Keratinocyte (primary cell): Measurements from ENCODE around the gene MTR. TPM values are rescaled to one million over a fixed set of nuclear protein-coding genes. Genes with fewer than 3 reads are reported as not detected.

Source experiments
- DNase-seq: peaks from one replicate; pipeline ENCODE4 v3.0.0-alpha.2; 2011; ENCODE audit warnings: low read depth, missing footprints, low spot score
- FAIRE-seq: peaks from 2 replicates; lab custom pipeline; 2011; peaks lifted over from hg19 to GRCh38; lab: Jason Lieb, UNC
- H2AFZ ChIP-seq: 2 replicates; pipeline ENCODE4 v1.6.0; 2012; ENCODE audit warnings: low read length, control low read depth, inconsistent platforms; ENCODE audit not compliant: control insufficient read depth
- H3K27ac ChIP-seq: 2 replicates; pipeline ENCODE4 v1.5.1; 2011; ENCODE audit warnings: low read length; ENCODE audit not compliant: control insufficient read depth, insufficient read depth
- H3K27me3 ChIP-seq: 3 replicates; pipeline ENCODE4 v1.6.0; 2011; ENCODE audit warnings: low read length; ENCODE audit not compliant: control insufficient read depth, insufficient read depth; ENCODE audit errors: extremely low read depth
- H3K36me3 ChIP-seq, 2 experiments: 2 replicates in 1 of 2; 3 replicates in 1 of 2; pipeline ENCODE4 v1.5.1; 2011; ENCODE audit warnings: low read length in 2 of 2, mild to moderate bottlenecking in 1 of 2; ENCODE audit not compliant: control insufficient read depth in 2 of 2, insufficient read depth in 2 of 2; ENCODE audit errors: extremely low read depth in 1 of 2
- H3K4me1 ChIP-seq: 3 replicates; pipeline ENCODE4 v1.5.1; 2011; ENCODE audit warnings: low read length; ENCODE audit not compliant: control insufficient read depth, insufficient read depth; ENCODE audit errors: extremely low read depth
- H3K4me2 ChIP-seq: 3 replicates; pipeline ENCODE4 v1.6.0; 2011; ENCODE audit warnings: low read depth, low read length; ENCODE audit not compliant: control insufficient read depth, insufficient read depth; ENCODE audit errors: extremely low read depth
- H3K4me3 ChIP-seq, 3 experiments: fragments of 200-600 bp in 1 of 3; sonication (generic) in 1 of 3; 2 replicates in 2 of 3; 3 replicates in 1 of 3; pipeline ENCODE4 v1.5.1; 2011 to 2016; ENCODE audit warnings: low read length in 3 of 3, mild to moderate bottlenecking in 3 of 3, control low read depth in 2 of 3, inconsistent platforms in 1 of 3, low read depth in 1 of 3, mixed read lengths in 1 of 3, mixed run types in 1 of 3, moderate library complexity in 1 of 3; ENCODE audit not compliant: control insufficient read depth in 2 of 3, insufficient read depth in 2 of 3; ENCODE audit errors: extremely low read depth in 1 of 3
- H3K79me2 ChIP-seq: 2 replicates; pipeline ENCODE4 v1.6.0; 2012; ENCODE audit warnings: low read length; ENCODE audit not compliant: control insufficient read depth, insufficient read depth
- H3K9ac ChIP-seq: 3 replicates; pipeline ENCODE4 v1.6.0; 2011; ENCODE audit warnings: low read length; ENCODE audit not compliant: control insufficient read depth, insufficient read depth; ENCODE audit errors: extremely low read depth
- H3K9me1 ChIP-seq: 3 replicates; pipeline ENCODE4 v1.6.0; 2011; ENCODE audit warnings: low read length; ENCODE audit not compliant: control insufficient read depth, insufficient read depth; ENCODE audit errors: extremely low read depth
- H3K9me3 ChIP-seq: 2 replicates; pipeline ENCODE4 v1.5.1; 2012; ENCODE audit warnings: low read depth, low read length; ENCODE audit not compliant: control insufficient read depth
- H4K20me1 ChIP-seq: 3 replicates; pipeline ENCODE4 v1.6.0; 2011; ENCODE audit warnings: low read length; ENCODE audit not compliant: control insufficient read depth, insufficient read depth; ENCODE audit errors: extremely low read depth
- CTCF ChIP-seq, 3 experiments: IDR thresholded peaks in 1 of 3; conservative IDR thresholded peaks in 1 of 3; optimal IDR thresholded peaks in 1 of 3; 2 replicates in 2 of 3; 3 replicates in 1 of 3; pipeline versions ENCODE3 to v1.5.1; 2011; ENCODE audit warnings: low read length in 3 of 3, mild to moderate bottlenecking in 3 of 3, moderate library complexity in 2 of 3, control low read depth in 1 of 3, inconsistent platforms in 1 of 3; ENCODE audit not compliant: insufficient read depth in 2 of 3; ENCODE audit errors: extremely low read depth in 1 of 3
- EZH2 ChIP-seq: IDR thresholded peaks from one replicate; pipeline ENCODE4 v1.6.1; 2012; ENCODE audit warnings: inconsistent platforms, mild to moderate bottlenecking, low read length, moderate library complexity
- dilution Hi-C: fragments of 300-500 bp; cut with MboI; formaldehyde crosslinking; loops from one replicate; pipeline ENCODE4 v1.7.0; 2020; ENCODE audit warnings: low sequenced_read_pairs; ENCODE audit not compliant: extremely low pct_ligation_motif_present
- polyA plus RNA-seq, 5 experiments: library from polyadenylated mRNA; depleted of rRNA in 3 of 5; stranded (reverse) in 3 of 5; stranded (forward) in 1 of 5; unstranded in 1 of 5; fragments of >200 nt; gene quantifications; 1 replicate in 1 of 5; 2 replicates in 3 of 5; 3 replicates in 1 of 5; pipeline versions ENCODE4 v1.2.1 to v1.2.3, GENCODE V29; 2011 to 2012; ENCODE audit warnings: missing spikeins in 2 of 5, low read depth in 1 of 5, low replicate concordance in 1 of 5

MTR gene
- polyA plus RNA-seq, 1 donor (not counting 4 experiments of a cell fraction or from before 2014, with no cell fraction given): 14.3 TPM

DNA sequence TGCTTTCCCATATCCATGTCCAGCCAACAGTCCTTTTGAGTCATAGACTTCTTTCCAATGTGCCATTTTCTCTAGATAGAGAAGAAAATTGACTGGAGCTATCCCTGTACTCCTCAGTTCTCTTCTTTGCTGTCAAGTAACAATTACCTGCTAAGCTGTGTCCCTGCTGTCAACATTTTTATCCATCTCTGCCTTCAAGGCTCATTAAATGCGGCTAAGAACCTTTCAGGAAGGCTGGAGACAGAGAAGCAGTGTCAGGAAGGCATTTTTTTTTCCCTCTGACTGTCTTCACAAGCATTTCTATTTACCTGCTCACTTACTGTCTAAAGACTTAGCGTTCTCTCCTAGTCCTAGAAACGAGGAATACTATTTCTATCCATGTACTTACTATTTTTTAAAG lies 69.1 kb downstream of the MTR start:
- dilution Hi-C loops: no loop called here
- Histone ChIP-seq H3K79me2 (no peaks in the 10 kb centered on the region), H2AFZ (no peak overlapping the region), H3K4me1 (no peaks in the 10 kb centered on the region), H3K4me2 (no peak overlapping the region), H3K27me3 (no peaks in the 10 kb centered on the region), H3K4me3 (no peak overlapping the region), H3K27ac (no peak overlapping the region), H3K36me3 (peaks cover 15 to 16% of the 10 kb centered on the region in 2 experiments), H3K9me1 (no peaks in the 10 kb centered on the region), H4K20me1 (no peaks in the 10 kb centered on the region), H3K9me3 (no peaks in the 10 kb centered on the region), H3K9ac (no peak overlapping the region)
- no peak for FAIRE-seq
- no peak for DNase-seq
- no peak for TF ChIP-seq CTCF (optimal IDR thresholded peaks at IDR 0.05 in 1 of 3, IDR thresholded peaks at IDR 0.05 in 1 of 3, conservative IDR thresholded peaks at IDR 0.05 in 1 of 3; ENCODE audit: extremely low read depth in 1 of 3, insufficient read depth in 2 of 3, low read length in 3 of 3)
- TF ChIP-seq EZH2: no peak

DNA sequence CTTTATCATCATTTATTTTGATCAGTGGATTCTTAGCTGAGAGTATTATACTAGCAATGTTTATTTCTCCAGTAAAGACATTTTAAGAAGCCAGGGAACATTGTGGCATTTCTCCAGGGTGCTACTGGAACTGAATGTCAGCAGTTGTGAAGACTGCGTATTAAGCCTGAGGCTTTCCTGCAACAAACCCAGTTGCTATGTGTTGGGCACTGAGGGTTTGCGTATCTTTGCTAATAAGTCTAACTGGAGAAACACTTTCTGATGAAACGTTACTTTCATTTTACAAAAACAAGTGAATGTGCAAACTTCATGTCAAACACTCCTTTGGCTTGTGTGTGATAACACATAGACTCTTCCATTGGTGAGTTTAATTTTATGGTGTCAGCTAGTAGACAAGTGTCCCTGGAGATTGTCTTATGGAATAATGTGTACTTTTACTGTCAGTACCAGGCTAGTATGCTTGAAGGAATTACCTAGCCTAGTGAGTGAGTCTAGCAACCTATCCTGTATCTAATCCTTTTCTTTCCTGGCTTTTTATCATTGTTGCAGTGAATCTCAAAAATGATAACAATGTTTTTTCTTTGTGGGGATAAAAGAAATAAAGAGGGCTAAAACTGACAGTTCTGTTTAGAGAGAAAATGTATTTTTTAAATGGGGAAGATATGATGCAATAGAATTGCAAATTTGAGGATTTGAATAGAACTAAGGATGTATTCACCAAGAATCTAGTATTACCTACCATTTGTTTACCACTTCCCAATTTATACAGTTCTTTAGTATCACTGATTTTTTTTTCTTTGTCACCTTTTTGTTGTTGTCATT lies 70.1 kb downstream of the MTR start:
- Histone ChIP-seq H3K27me3 (no peaks in the 10 kb centered on the region), H4K20me1 (no peaks in the 10 kb centered on the region), H3K4me2 (no peak overlapping the region), H2AFZ (no peak overlapping the region), H3K9me3 (no peaks in the 10 kb centered on the region), H3K27ac (no peak overlapping the region), H3K4me1 (no peaks in the 10 kb centered on the region), H3K9ac (no peak overlapping the region), H3K79me2 (no peaks in the 10 kb centered on the region), H3K36me3 (peaks cover 17 to 26% of the 10 kb centered on the region in 2 experiments), H3K4me3 (no peak overlapping the region), H3K9me1 (no peaks in the 10 kb centered on the region)
- no peak for DNase-seq
- no peak for FAIRE-seq
- dilution Hi-C loops: no loop called here
- no peak for TF ChIP-seq EZH2
- TF ChIP-seq CTCF (optimal IDR thresholded peaks at IDR 0.05 in 1 of 3, IDR thresholded peaks at IDR 0.05 in 1 of 3, conservative IDR thresholded peaks at IDR 0.05 in 1 of 3; ENCODE audit: extremely low read depth in 1 of 3, insufficient read depth in 2 of 3, low read length in 3 of 3): no peak
